GM10266 (cell line): ENCODE results near the gene PPP2R2C.

ENCODE experiments used
- DNase-seq: peaks from one replicate; pipeline ENCODE4 v3.0.0; 2012; ENCODE audit errors: extremely low spot score
- CTCF ChIP-seq: IDR thresholded peaks from 2 replicates; pipeline ENCODE4 v1.5.1; 2012; ENCODE audit warnings: mild to moderate bottlenecking, low read depth; ENCODE audit not compliant: control insufficient read depth, insufficient read depth; ENCODE audit errors: missing control alignments

The PPP2R2C gene

GRCh38 chr4:6332669-6333050 lies 139.8 kb downstream of the PPP2R2C start:
- TF ChIP-seq CTCF: no peak
- no peak for DNase-seq

- DNase-seq: peak; percentile 62
Measured at GRCh38 chr4:6332042-6332668, 140.3 kb downstream of the PPP2R2C start.

GRCh38 chr4:6331468-6331867 lies 140.9 kb downstream of the PPP2R2C start:
- no peak for TF ChIP-seq CTCF
- no peak for DNase-seq

More at GRCh38 chr4:6332042-6332668, 140.3 kb downstream of the PPP2R2C start:
- TF ChIP-seq CTCF: peak; percentile 75

- TF ChIP-seq CTCF: peak; percentile 65
- DNase-seq: no peak
Measured at GRCh38 chr4:6331018-6331417, 141.4 kb downstream of the PPP2R2C start.

- no peak for TF ChIP-seq CTCF
Measured at GRCh38 chr4:6330384-6330767, 142.0 kb downstream of the PPP2R2C start.

GRCh38 chr4:6329478-6330383 lies 142.7 kb downstream of the PPP2R2C start:
- TF ChIP-seq CTCF: no peak
- DNase-seq: no peak

More at GRCh38 chr4:6330384-6330767, 142.0 kb downstream of the PPP2R2C start:
- DNase-seq: no peak

- DNase-seq: no peak
Measured at GRCh38 chr4:6328526-6328925, 143.9 kb downstream of the PPP2R2C start.

More at GRCh38 chr4:6328526-6328925, 143.9 kb downstream of the PPP2R2C start:
- no peak for TF ChIP-seq CTCF
